ENCODE results near the gene CACNG6. TPM values are rescaled to one million over a fixed set of nuclear protein-coding genes. Genes with fewer than 3 reads are reported as not detected.

The CACNG6 gene
- total RNA-seq, 2 donors from 2014 or later, result 0.53 TPM; not detected in 1

Other genes with a start within 250 kb of the CACNG6 start
- gene NLRP12, start 167.3 kb upstream of the CACNG6 start, total RNA-seq, result 1 to 10 TPM in 1 of 2 donors, not detected in 1; 3.0 TPM
- gene MYADM, start 123.8 kb upstream of the CACNG6 start, total RNA-seq, result 10 to 100 TPM; 17.8 to 17.9 TPM
- 1 to 10 TPM in 1 of 2 donors, not detected in 1; 1.1 TPM for gene PRKCG, start 109.4 kb upstream of the CACNG6 start, total RNA-seq
- gene CACNG7, start 82.4 kb upstream of the CACNG6 start, total RNA-seq, result not detected
- gene CACNG8, start 28.7 kb upstream of the CACNG6 start, total RNA-seq, result 1 to 10 TPM in 1 of 2 donors, not detected in 1; 1.7 TPM
- gene VSTM1, start 72.3 kb downstream of the CACNG6 start, total RNA-seq, result not detected
- not detected for gene TARM1, start 89.7 kb downstream of the CACNG6 start, total RNA-seq
- 1 to 10 TPM in 1 of 2 donors, under 1 TPM in 1; 0.86 to 1.1 TPM for gene OSCAR, start 109.2 kb downstream of the CACNG6 start, total RNA-seq
- gene NDUFA3, start 111.2 kb downstream of the CACNG6 start, total RNA-seq, result 10 to 100 TPM; 70.7 to 78.5 TPM
- 10 to 100 TPM; 48.3 to 51.7 TPM for gene TFPT, start 124.0 kb downstream of the CACNG6 start, total RNA-seq
- gene PRPF31, start 124.1 kb downstream of the CACNG6 start, total RNA-seq, result 100 to 1,000 TPM in 1 of 2 donors, 10 to 100 TPM in 1; 89.5 to 110 TPM
- gene CNOT3, start 146.1 kb downstream of the CACNG6 start, total RNA-seq, result 10 to 100 TPM; 59.8 to 73.8 TPM
- gene LENG1, start 168.1 kb downstream of the CACNG6 start, total RNA-seq, result 1 to 10 TPM; 5.0 to 7.5 TPM
- gene TMC4, start 181.5 kb downstream of the CACNG6 start, total RNA-seq, result 1 to 10 TPM in 1 of 2 donors, not detected in 1; 1.2 TPM
- 10 to 100 TPM; 24.2 to 56.5 TPM for gene MBOAT7, start 197.9 kb downstream of the CACNG6 start, total RNA-seq
- gene TSEN34, start 199.7 kb downstream of the CACNG6 start, total RNA-seq, result 10 to 100 TPM; 15.5 to 26.2 TPM
- gene RPS9, start 209.2 kb downstream of the CACNG6 start, total RNA-seq, result 1,000 to 10,000 TPM in 1 of 2 donors, 100 to 1,000 TPM in 1; 774 to 1,402 TPM
- gene LILRB3, start 231.4 kb downstream of the CACNG6 start, total RNA-seq, result under 1 TPM; 0.43 to 0.47 TPM